HG02885 (cell line): ENCODE results near the gene NFKBIZ.

Source experiments
- ATAC-seq: cut with Tn5 transposase; IDR thresholded peaks from one replicate; pipeline ENCODE4 v1.9.1; 2021; ENCODE audit warnings: mild to moderate bottlenecking; ENCODE audit not compliant: unreplicated experiment, poor library complexity

The NFKBIZ gene

GRCh38 chr3:101848754-101849713 lies at the start of gene NFKBIZ:
NFKBIZ (plus strand) TSS chr3:101849514; CDS start chr3:101849629, 115 bp downstream.
- ATAC-seq, result peak; percentile 78

GRCh38 chr3:101801174-101801573 lies 48.1 kb upstream of the NFKBIZ start:
- ATAC-seq, result no peak

GRCh38 chr3:101802179-101802578 lies 47.1 kb upstream of the NFKBIZ start:
- no peak for ATAC-seq

- peak; percentile 95 for ATAC-seq
These were observed 46.0 kb upstream of the NFKBIZ start for GRCh38 chr3:101803173-101803782.

GRCh38 chr3:101803939-101804338 lies 45.4 kb upstream of the NFKBIZ start:
- ATAC-seq, result no peak

GRCh38 chr3:101806491-101806890 lies 42.8 kb upstream of the NFKBIZ start:
- no peak for ATAC-seq

GRCh38 chr3:101807888-101808287 lies 41.4 kb upstream of the NFKBIZ start:
- ATAC-seq, result peak; percentile 78

- peak; percentile 49 for ATAC-seq
These were observed 39.9 kb upstream of the NFKBIZ start for GRCh38 chr3:101809178-101810021.

- ATAC-seq, result no peak
These were observed 39.3 kb upstream of the NFKBIZ start for GRCh38 chr3:101810022-101810418.

- no peak for ATAC-seq
These were observed 37.4 kb upstream of the NFKBIZ start for GRCh38 chr3:101811875-101812274.

GRCh38 chr3:101812895-101813294 lies 36.4 kb upstream of the NFKBIZ start:
- no peak for ATAC-seq

GRCh38 chr3:101813817-101814440 lies 35.4 kb upstream of the NFKBIZ start:
- ATAC-seq, result no peak

GRCh38 chr3:101814835-101815234 lies 34.5 kb upstream of the NFKBIZ start:
- ATAC-seq, result no peak

- ATAC-seq, result no peak
These were observed 32.8 kb upstream of the NFKBIZ start for GRCh38 chr3:101816215-101817149.

- no peak for ATAC-seq
These were observed 31.3 kb upstream of the NFKBIZ start for GRCh38 chr3:101817992-101818391.

- peak; percentile 74 for ATAC-seq
These were observed 29.6 kb upstream of the NFKBIZ start for GRCh38 chr3:101819649-101820206.

GRCh38 chr3:101821503-101821902 lies 27.8 kb upstream of the NFKBIZ start:
- no peak for ATAC-seq

GRCh38 chr3:101823525-101823924 lies 25.8 kb upstream of the NFKBIZ start:
- no peak for ATAC-seq

- no peak for ATAC-seq
These were observed 24.6 kb upstream of the NFKBIZ start for GRCh38 chr3:101824702-101825101.
